Ectodermal cell (in vitro differentiated cells): Measurements from ENCODE around the gene MED15.

ENCODE experiments used
- H3K27ac ChIP-seq: 2 replicates; pipeline ENCODE4 v1.7.0; 2013; ENCODE audit warnings: mild to moderate bottlenecking, low read depth, low read length; ENCODE audit not compliant: insufficient read depth, poor library complexity, severe bottlenecking
- H3K27me3 ChIP-seq: 2 replicates; pipeline ENCODE4 v1.7.0; 2013; ENCODE audit warnings: mild to moderate bottlenecking, low read length; ENCODE audit not compliant: insufficient read depth, control insufficient read depth, poor library complexity, severe bottlenecking
- H3K36me3 ChIP-seq: one replicate; pipeline ENCODE4 v1.7.0; 2013; ENCODE audit warnings: low read length; ENCODE audit not compliant: control insufficient read depth, insufficient read depth
- H3K4me1 ChIP-seq: one replicate; pipeline ENCODE4 v1.7.0; 2013; ENCODE audit warnings: low read length; ENCODE audit not compliant: control insufficient read depth, insufficient read depth
- H3K4me3 ChIP-seq: 2 replicates; pipeline ENCODE4 v1.7.0; 2013; ENCODE audit warnings: low read depth, low read length, control low read depth; ENCODE audit not compliant: insufficient read depth
- H3K9me3 ChIP-seq: 2 replicates; pipeline ENCODE4 v1.7.0; 2013; ENCODE audit warnings: mild to moderate bottlenecking, low read length, moderate library complexity; ENCODE audit not compliant: control insufficient read depth
- WGBS, 2 experiments: methylation state at CpG; one replicate each; pipeline ENCODE4 v1.1.7; 2013; ENCODE audit warnings: missing lambda C conversion rate in 2 of 2; 5-methylcytosine and 5-hydroxymethylcytosine counted together

MED15 gene

GRCh38 chr22:20636075-20636812 is 128.8 kb downstream of the MED15 start:
- Histone ChIP-seq H3K4me3 (no peak overlapping the region), H3K9me3 (no peaks in the 10 kb centered on the region), H3K4me1 (no peaks in the 10 kb centered on the region), H3K27me3 (no peaks in the 10 kb centered on the region), H3K27ac (no peak overlapping the region), H3K36me3 (no peaks in the 10 kb centered on the region)
- 88 to 89% methylated on average over 16 of the region's 16 CpGs for WGBS, 2 experiments

- 82 to 90% methylated on average over 2 of the region's 2 CpGs for WGBS, 2 experiments
- Histone ChIP-seq H3K4me3 (no peak overlapping the region), H3K27me3 (no peaks in the 10 kb centered on the region), H3K36me3 (no peaks in the 10 kb centered on the region), H3K4me1 (no peaks in the 10 kb centered on the region), H3K9me3 (no peaks in the 10 kb centered on the region), H3K27ac (no peak overlapping the region)
These were observed 129.5 kb downstream of the MED15 start for GRCh38 chr22:20636945-20637344.
